22Rv1 (cell line): ENCODE results near the gene CD300LD.

ENCODE experiments used
- CTCF ChIP-seq: fragments of 450-650 bp; IDR thresholded peaks from 2 replicates; pipeline ENCODE4 v1.5.1; 2017; ENCODE audit warnings: mild to moderate bottlenecking
- ZFX ChIP-seq: fragments of 450-650 bp; IDR thresholded peaks from 2 replicates; pipeline ENCODE4 v1.6.1; 2017; ENCODE audit warnings: antibody characterized with exemption, borderline replicate concordance

GRCh38 chr17:74631468-74632450 is 39.7 kb upstream of the CD300LD start:
- no peak for TF ChIP-seq CTCF
- TF ChIP-seq ZFX: no peak
